Mesendoderm (in vitro differentiated cells): Measurements from ENCODE around the gene TSPYL1.

Source experiments
- DNase-seq: peaks from one replicate; pipeline ENCODE4 v3.0.0; 2013
- H2AK5ac ChIP-seq: 2 replicates; pipeline ENCODE4 v1.6.1; 2013; ENCODE audit warnings: low read length, inconsistent platforms
- H2BK120ac ChIP-seq: 2 replicates; pipeline ENCODE4 v1.6.1; 2013; ENCODE audit warnings: low read depth, mild to moderate bottlenecking, low read length, moderate library complexity, mixed read lengths
- H2BK15ac ChIP-seq: replicated peaks from 2 replicates; pipeline ENCODE4 v1.6.1; 2013; ENCODE audit warnings: low read depth, mild to moderate bottlenecking, moderate library complexity
- H2BK5ac ChIP-seq: 2 replicates; pipeline ENCODE4 v1.6.1; 2013; ENCODE audit warnings: low read length, inconsistent platforms
- H3K18ac ChIP-seq: 2 replicates; pipeline ENCODE4 v1.6.1; 2013; ENCODE audit warnings: mild to moderate bottlenecking, low read length, mixed read lengths
- H3K23ac ChIP-seq: one replicate; pipeline ENCODE4 v1.6.1; 2013; ENCODE audit warnings: low read length
- H3K27ac ChIP-seq: 2 replicates; pipeline ENCODE4 v1.5.1; 2013; ENCODE audit warnings: low read depth, mild to moderate bottlenecking, inconsistent platforms, low read length, moderate library complexity
- H3K27me3 ChIP-seq: 2 replicates; pipeline ENCODE4 v1.6.1; 2013; ENCODE audit warnings: low read length, control low read depth, mild to moderate bottlenecking, inconsistent platforms; ENCODE audit not compliant: insufficient read depth, poor library complexity
- H3K36me3 ChIP-seq: 2 replicates; pipeline ENCODE4 v1.6.1; 2013; ENCODE audit warnings: low read length, inconsistent platforms; ENCODE audit not compliant: control insufficient read depth, insufficient read depth
- H3K4ac ChIP-seq: one replicate; pipeline ENCODE4 v1.6.1; 2013; ENCODE audit warnings: low read depth, mild to moderate bottlenecking, low read length, moderate library complexity
- H3K4me1 ChIP-seq: 2 replicates; pipeline ENCODE4 v1.6.1; 2013; ENCODE audit warnings: low read depth, low read length, inconsistent platforms; ENCODE audit not compliant: control insufficient read depth
- H3K4me2 ChIP-seq: 2 replicates; pipeline ENCODE4 v1.6.1; 2013; ENCODE audit warnings: low read length
- H3K4me3 ChIP-seq: 2 replicates; pipeline ENCODE4 v1.5.1; 2013; ENCODE audit warnings: mild to moderate bottlenecking, low read length
- H3K56ac ChIP-seq: one replicate; pipeline ENCODE4 v1.6.1; 2013; ENCODE audit warnings: low read length
- H3K79me1 ChIP-seq: 2 replicates; pipeline ENCODE4 v1.6.1; 2013; ENCODE audit warnings: low read length, inconsistent platforms
- H3K79me2 ChIP-seq: 2 replicates; pipeline ENCODE4 v1.6.1; 2013; ENCODE audit warnings: mild to moderate bottlenecking, low read length; ENCODE audit not compliant: control insufficient read depth, insufficient read depth
- H3K9ac ChIP-seq: 2 replicates; pipeline ENCODE4 v1.6.1; 2013; ENCODE audit warnings: low read length, inconsistent platforms
- H4K5ac ChIP-seq: one replicate; pipeline ENCODE4 v1.6.1; 2013; ENCODE audit warnings: low read length
- H4K8ac ChIP-seq: one replicate; pipeline ENCODE4 v1.6.1; 2013; ENCODE audit warnings: low read depth, mild to moderate bottlenecking, control low read depth, low read length, moderate library complexity
- WGBS: extraction: QIAGEN DNeasy Blood & Tissue Kit; methylation state at CpG from one replicate; pipeline ENCODE4 v1.1.7; 2013; ENCODE audit warnings: low lambda C conversion rate, missing lambda C conversion rate; ENCODE audit not compliant: insufficient coverage; ENCODE audit errors: extremely low coverage; 5-methylcytosine and 5-hydroxymethylcytosine counted together

TSPYL1 gene

GRCh38 chr6:116234689-116235088 lies 45.0 kb downstream of the TSPYL1 start:
- Histone ChIP-seq H3K4me1 (no peaks in the 10 kb centered on the region), H4K8ac (no peak overlapping the region), H3K23ac (no peak overlapping the region), H2AK5ac (no peak overlapping the region), H3K56ac (no peak overlapping the region), H3K9ac (no peak overlapping the region), H3K4me2 (no peak overlapping the region), H4K5ac (no peak overlapping the region), H3K18ac (no peak overlapping the region), H3K4me3 (no peak overlapping the region), H3K36me3 (no peaks in the 10 kb centered on the region), H3K27ac (no peak overlapping the region), H2BK5ac (no peak overlapping the region), H3K79me1 (no peaks in the 10 kb centered on the region), H3K4ac (no peak overlapping the region), H3K27me3 (no peaks in the 10 kb centered on the region), H3K79me2 (no peaks in the 10 kb centered on the region), H2BK120ac (no peak overlapping the region), H2BK15ac (no peak overlapping the region)
- DNase-seq, result no peak
- WGBS, result no CpG with 5 or more reads among the region's 3 CpGs

GRCh38 chr6:116229287-116229913 lies 50.3 kb downstream of the TSPYL1 start:
- Histone ChIP-seq H2BK120ac (no peak overlapping the region), H3K56ac (no peak overlapping the region), H3K4me1 (no peaks in the 10 kb centered on the region), H3K27me3 (no peaks in the 10 kb centered on the region), H2BK15ac (no peak overlapping the region), H3K4me2 (no peak overlapping the region), H3K18ac (no peak overlapping the region), H2BK5ac (no peak overlapping the region), H2AK5ac (no peak overlapping the region), H3K79me1 (no peaks in the 10 kb centered on the region), H3K4me3 (no peak overlapping the region), H3K27ac (no peak overlapping the region), H3K23ac (no peak overlapping the region), H3K4ac (no peak overlapping the region), H4K5ac (no peak overlapping the region), H3K79me2 (no peaks in the 10 kb centered on the region), H4K8ac (no peak overlapping the region), H3K36me3 (no peaks in the 10 kb centered on the region), H3K9ac (no peak overlapping the region)
- peak; percentile 99 for DNase-seq
- WGBS, result no CpG with 5 or more reads among the region's 17 CpGs
